HK-2 (cell line): ENCODE measurements around the gene RABL2B.
"Not testable (repeated sequence)": the region's sequence is repeated elsewhere in the genome, so short reads cannot be mapped to it uniquely, and the experiment has no call there.

ENCODE experiments used
- DNase-seq: peaks from one replicate; pipeline ENCODE4 v3.0.0-alpha.2; 2018; ENCODE audit not compliant: unreplicated experiment

Gene RABL2B

GRCh38 chr22:50783033-50783879, at the start of gene RABL2B:
Gene RABL2B, minus strand, starts transcription at chr22:50783636. Its CDS starts 1,342 bp downstream, at chr22:50782294.
- peak; percentile 87 for DNase-seq

- DNase-seq = not testable (repeated sequence)
These were observed 3.5 kb upstream of the RABL2B start for GRCh38 chr22:50786936-50787335.

- not testable (repeated sequence) for DNase-seq
These were observed 1.9 kb upstream of the RABL2B start for GRCh38 chr22:50785289-50785688.

GRCh38 chr22:50783880-50784276, 442 bp upstream of the RABL2B start:
- not testable (repeated sequence) for DNase-seq

- not testable (repeated sequence) for DNase-seq
These were observed 1.2 kb downstream of the RABL2B start for GRCh38 chr22:50782253-50782652.

GRCh38 chr22:50780244-50780643, 3.2 kb downstream of the RABL2B start:
- DNase-seq = not testable (repeated sequence)

GRCh38 chr22:50777631-50778030, 5.8 kb downstream of the RABL2B start:
- DNase-seq = not testable (repeated sequence)

GRCh38 chr22:50775132-50775531, 8.3 kb downstream of the RABL2B start:
- peak; percentile 30 for DNase-seq

- DNase-seq = not testable (repeated sequence)
These were observed 19.1 kb downstream of the RABL2B start for GRCh38 chr22:50764288-50764687.

GRCh38 chr22:50761829-50762228, 21.6 kb downstream of the RABL2B start:
- not testable (repeated sequence) for DNase-seq

- not testable (repeated sequence) for DNase-seq
These were observed 23.7 kb downstream of the RABL2B start for GRCh38 chr22:50759597-50760341.

GRCh38 chr22:50756949-50757491, 26.4 kb downstream of the RABL2B start:
- DNase-seq = not testable (repeated sequence)

- DNase-seq = not testable (repeated sequence)
These were observed 27.0 kb downstream of the RABL2B start for GRCh38 chr22:50756406-50756805.

- not testable (repeated sequence) for DNase-seq
These were observed 28.2 kb downstream of the RABL2B start for GRCh38 chr22:50755251-50755650.

GRCh38 chr22:50749302-50750074, 33.9 kb downstream of the RABL2B start:
- not testable (repeated sequence) for DNase-seq

GRCh38 chr22:50748630-50749029, 34.8 kb downstream of the RABL2B start:
- DNase-seq = not testable (repeated sequence)

GRCh38 chr22:50747521-50747920, 35.9 kb downstream of the RABL2B start:
- not testable (repeated sequence) for DNase-seq

- DNase-seq = not testable (repeated sequence)
These were observed 39.0 kb downstream of the RABL2B start for GRCh38 chr22:50744424-50744823.

GRCh38 chr22:50740714-50741113, 42.7 kb downstream of the RABL2B start:
- not testable (repeated sequence) for DNase-seq

GRCh38 chr22:50739894-50740293, 43.5 kb downstream of the RABL2B start:
- no peak for DNase-seq

GRCh38 chr22:50739279-50739691, 44.2 kb downstream of the RABL2B start:
- DNase-seq = no peak
